ENCODE measurements around the gene SPTBN1.

- TF ChIP-seq CEBPB (IDR thresholded peaks at IDR 0.05) (no peak), MAX (IDR thresholded peaks at IDR 0.05) (no peak), YY1 (IDR thresholded peaks at IDR 0.05; ENCODE audit: low read depth) (no peak), TCF12 (IDR thresholded peaks at IDR 0.05; ENCODE audit: low read depth) (no peak), ZBTB7A (IDR thresholded peaks at IDR 0.05; ENCODE audit: low read depth) (no peak)
These were observed 17.7 kb downstream of the SPTBN1 start for GRCh38 chr2:54473851-54474250.
